Ovary (tissue), 3 donors: Measurements from ENCODE around the gene EDIL3.

ENCODE experiments used
- EP300 ChIP-seq: sonication (generic); formaldehyde crosslinking; IDR thresholded peaks from one replicate; pipeline ENCODE4 v1.6.1; 2017; ENCODE audit warnings: antibody characterized with exemption
- TF ChIP-seq, protein P1 (sequence below), 3 donors: fragments of 450-650 bp in 2 of 3; fragments of 200-600 bp in 1 of 3; IDR thresholded peaks; one replicate each; pipeline versions ENCODE4 v1.5.1 to v1.8.0; 2016 to 2022; ENCODE audit warnings: antibody characterized with exemption in 3 of 3, mild to moderate bottlenecking in 1 of 3
- donor health status: DM: no; HTN: no; CAD: no.

DNA sequence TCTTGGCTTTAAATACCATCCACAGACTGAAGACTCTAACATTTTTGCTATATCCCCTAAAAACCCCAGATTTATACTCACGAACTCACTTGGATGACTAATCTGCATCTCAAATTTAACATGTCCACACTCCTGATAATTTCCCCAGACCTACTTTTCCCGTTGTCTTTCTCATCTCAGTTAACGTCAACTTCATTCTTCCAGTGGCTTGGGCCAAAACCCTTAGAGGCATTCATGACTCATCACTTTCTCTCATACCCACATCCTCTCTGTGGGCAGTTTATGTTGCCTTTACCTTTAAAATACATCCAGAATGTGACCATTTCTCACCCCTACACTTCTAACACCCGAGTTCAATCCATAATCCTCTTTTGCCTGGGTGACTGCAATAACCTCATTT lies 96.7 kb downstream of the EDIL3 start:
- TF ChIP-seq, protein P1, sequence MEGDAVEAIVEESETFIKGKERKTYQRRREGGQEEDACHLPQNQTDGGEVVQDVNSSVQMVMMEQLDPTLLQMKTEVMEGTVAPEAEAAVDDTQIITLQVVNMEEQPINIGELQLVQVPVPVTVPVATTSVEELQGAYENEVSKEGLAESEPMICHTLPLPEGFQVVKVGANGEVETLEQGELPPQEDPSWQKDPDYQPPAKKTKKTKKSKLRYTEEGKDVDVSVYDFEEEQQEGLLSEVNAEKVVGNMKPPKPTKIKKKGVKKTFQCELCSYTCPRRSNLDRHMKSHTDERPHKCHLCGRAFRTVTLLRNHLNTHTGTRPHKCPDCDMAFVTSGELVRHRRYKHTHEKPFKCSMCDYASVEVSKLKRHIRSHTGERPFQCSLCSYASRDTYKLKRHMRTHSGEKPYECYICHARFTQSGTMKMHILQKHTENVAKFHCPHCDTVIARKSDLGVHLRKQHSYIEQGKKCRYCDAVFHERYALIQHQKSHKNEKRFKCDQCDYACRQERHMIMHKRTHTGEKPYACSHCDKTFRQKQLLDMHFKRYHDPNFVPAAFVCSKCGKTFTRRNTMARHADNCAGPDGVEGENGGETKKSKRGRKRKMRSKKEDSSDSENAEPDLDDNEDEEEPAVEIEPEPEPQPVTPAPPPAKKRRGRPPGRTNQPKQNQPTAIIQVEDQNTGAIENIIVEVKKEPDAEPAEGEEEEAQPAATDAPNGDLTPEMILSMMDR (IDR thresholded peaks at IDR 0.05) = no peak
- TF ChIP-seq EP300 = no peak
